Measurements from ENCODE around the gene TNS3. TPM values are rescaled to one million over a fixed set of nuclear protein-coding genes. Genes with fewer than 3 reads are reported as not detected.

The TNS3 gene
- total and polyA plus RNA-seq, 9 of the 15 experiments (the other 6 are each of a cell fraction or from before 2014, with no cell fraction given), result 0.20 TPM; not detected in 8

GRCh38 chr7:47330561-47331178, 251.2 kb downstream of the TNS3 start:
- Histone ChIP-seq H3K36me3 (ENCODE audit: control insufficient read depth, insufficient read depth, low read length) (no peaks in the 10 kb centered on the region), H3K9me3 (replicated peaks; ENCODE audit: control insufficient read depth, insufficient read depth, low read depth, low read length) (no peaks in the 10 kb centered on the region), H3K79me2 (ENCODE audit: control insufficient read depth, insufficient read depth, low read length) (no peaks in the 10 kb centered on the region), H3K9me1 (ENCODE audit: control insufficient read depth, insufficient read depth, low read length) (no peaks in the 10 kb centered on the region), H3K4me2 (ENCODE audit: insufficient read depth, low read length) (no peak overlapping the region), H4K20me1 (replicated peaks; ENCODE audit: control insufficient read depth, insufficient read depth, low read length) (no peaks in the 10 kb centered on the region; the same call in 1 of the 2 replicates), H3K27ac (ENCODE audit: extremely low read depth, low read depth, low read length) (no peak overlapping the region), H3K4me1 (replicated peaks in 1 of 2; ENCODE audit: control insufficient read depth in 2 of 2, insufficient read depth in 2 of 2, low read length in 2 of 2) (peaks cover 0 to 3% of the 10 kb centered on the region in 2 experiments; a peak in 1 of 5 replicates), H2AFZ (ENCODE audit: low read depth, low read length) (no peak overlapping the region), H3K4me3 (no peak overlapping the region), H3K9ac (ENCODE audit: insufficient read depth in 1 of 2, low read depth in 2 of 2, low read length in 2 of 2) (no peak overlapping the region), H3K27me3 (ENCODE audit: control insufficient read depth in 2 of 2, insufficient read depth in 2 of 2, low read length in 2 of 2) (peaks cover 17 to 66% of the 10 kb centered on the region in 2 experiments; a peak in 4 of 5 replicates)
- TF ChIP-seq CTCF (IDR thresholded peaks at IDR 0.05 in 2 of 3, conservative IDR thresholded peaks at IDR 0.05 in 1 of 3; ENCODE audit: insufficient read depth in 2 of 3, low read depth in 1 of 3, low read length in 3 of 3) (no peak), ZNF785 (CRISPR knock-in tag; IDR thresholded peaks at IDR 0.05) (no peak), HINFP (tag; conservative IDR thresholded peaks at IDR 0.05; ENCODE audit: low read depth) (no peak), LEF1 (IDR thresholded peaks at IDR 0.05) (no peak), SLC30A9 (CRISPR knock-in tag; IDR thresholded peaks at IDR 0.05) (no peak), CREB3L1 (IDR thresholded peaks at IDR 0.05; ENCODE audit: borderline replicate concordance, low read depth) (no peak), SRSF3 (IDR thresholded peaks at IDR 0.05; ENCODE audit: insufficient read depth, low read length) (no peak), ZNF696 (CRISPR knock-in tag; conservative IDR thresholded peaks at IDR 0.05) (no peak), ZBTB26 (CRISPR knock-in tag; IDR thresholded peaks at IDR 0.05) (no peak), ZNF134 (CRISPR knock-in tag; conservative IDR thresholded peaks at IDR 0.05) (no peak), GATAD2A (IDR thresholded peaks at IDR 0.05) (no peak), DACH1 (IDR thresholded peaks at IDR 0.05; ENCODE audit: partially characterized antibody) (no peak), ETS1 (conservative IDR thresholded peaks at IDR 0.05; ENCODE audit: control insufficient read depth, low read depth, low read length) (no peak)
- FAIRE-seq (no peak), ATAC-seq (no peak), DNase-seq (ENCODE audit: extremely low read depth in 1 of 4, low spot score in 3 of 4) (no peak)
- WGBS (ENCODE audit: insufficient coverage, low coverage, missing lambda C conversion rate), result 0% methylated on average over 12 of the region's 16 CpGs
- POLR2A ChIA-PET, result no interaction called here
- BruUV-seq (replicated peaks), result no TSS peak
- in situ Hi-C loops (cut with MboI) (no loop called here), intact Hi-C loops (cut with micrococcal nuclease) (no loop called here)
- CTCF ChIA-PET (ENCODE audit: low intra/inter-chr PET ratio), result no interaction called here
